Choroid plexus epithelial cell (primary cell): Measurements from ENCODE around the gene CAMSAP2.

Experiments used
- DNase-seq: peaks from one replicate; pipeline ENCODE4 v3.0.0-alpha.2; 2010; ENCODE audit warnings: low read depth
- H3K4me3 ChIP-seq: 2 replicates; pipeline ENCODE4 v1.5.1; 2011; ENCODE audit warnings: low read depth, mild to moderate bottlenecking, control low read depth, low read length, moderate library complexity
- TF ChIP-seq, protein P1 (sequence below): conservative IDR thresholded peaks from 2 replicates; pipeline ENCODE4 v1.5.1; 2011; ENCODE audit warnings: low read depth, mild to moderate bottlenecking, control low read depth, inconsistent platforms, low read length, moderate library complexity

The CAMSAP2 gene

GRCh38 chr1:200720199-200720598 lies 18.5 kb upstream of the CAMSAP2 start:
- no peak for DNase-seq
- TF ChIP-seq, protein P1, sequence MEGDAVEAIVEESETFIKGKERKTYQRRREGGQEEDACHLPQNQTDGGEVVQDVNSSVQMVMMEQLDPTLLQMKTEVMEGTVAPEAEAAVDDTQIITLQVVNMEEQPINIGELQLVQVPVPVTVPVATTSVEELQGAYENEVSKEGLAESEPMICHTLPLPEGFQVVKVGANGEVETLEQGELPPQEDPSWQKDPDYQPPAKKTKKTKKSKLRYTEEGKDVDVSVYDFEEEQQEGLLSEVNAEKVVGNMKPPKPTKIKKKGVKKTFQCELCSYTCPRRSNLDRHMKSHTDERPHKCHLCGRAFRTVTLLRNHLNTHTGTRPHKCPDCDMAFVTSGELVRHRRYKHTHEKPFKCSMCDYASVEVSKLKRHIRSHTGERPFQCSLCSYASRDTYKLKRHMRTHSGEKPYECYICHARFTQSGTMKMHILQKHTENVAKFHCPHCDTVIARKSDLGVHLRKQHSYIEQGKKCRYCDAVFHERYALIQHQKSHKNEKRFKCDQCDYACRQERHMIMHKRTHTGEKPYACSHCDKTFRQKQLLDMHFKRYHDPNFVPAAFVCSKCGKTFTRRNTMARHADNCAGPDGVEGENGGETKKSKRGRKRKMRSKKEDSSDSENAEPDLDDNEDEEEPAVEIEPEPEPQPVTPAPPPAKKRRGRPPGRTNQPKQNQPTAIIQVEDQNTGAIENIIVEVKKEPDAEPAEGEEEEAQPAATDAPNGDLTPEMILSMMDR: no peak
- no peak overlapping the region for H3K4me3 ChIP-seq

- DNase-seq: no peak
- H3K4me3 ChIP-seq: no peak overlapping the region
- TF ChIP-seq, protein P1: no peak
These were observed 14.6 kb upstream of the CAMSAP2 start for GRCh38 chr1:200724064-200724463.

DNA sequence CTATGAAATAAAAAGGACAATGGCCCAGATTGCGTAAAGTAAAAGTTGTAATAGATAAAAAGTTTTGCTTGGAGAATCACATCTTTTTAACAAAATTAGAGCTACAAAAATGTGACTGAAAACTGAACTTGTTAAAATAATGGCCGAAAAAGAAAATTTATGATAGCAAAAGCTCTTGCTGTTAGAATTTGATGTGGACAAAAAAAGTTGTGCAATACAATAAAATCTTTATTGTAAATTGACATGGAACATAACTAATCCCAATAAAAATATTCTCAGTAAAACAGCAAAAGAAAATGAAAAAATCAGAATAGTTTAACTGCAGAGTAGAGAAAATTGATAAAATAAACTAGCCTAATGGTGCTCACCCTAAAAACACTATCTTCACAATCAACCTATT lies 11.4 kb upstream of the CAMSAP2 start:
- DNase-seq: no peak
- TF ChIP-seq, protein P1: no peak

DNA sequence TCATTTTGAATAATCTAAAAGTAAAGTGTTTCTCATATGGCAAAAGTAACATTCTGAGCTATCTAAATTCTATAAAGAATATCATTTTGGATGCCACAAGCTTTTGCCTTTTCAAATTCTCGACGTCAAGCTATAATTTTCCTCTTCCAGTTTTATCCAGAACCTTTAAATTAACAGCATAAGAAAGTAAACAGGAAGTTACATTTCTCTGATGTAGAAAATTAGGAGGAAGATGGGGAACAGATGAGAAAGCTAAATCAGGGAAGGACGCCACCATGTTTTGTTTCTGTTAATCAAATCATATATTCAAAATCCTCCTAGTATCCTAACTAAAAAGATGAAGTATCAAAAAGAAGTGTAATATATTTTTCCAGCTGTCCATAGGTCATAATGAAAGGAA lies 8.8 kb upstream of the CAMSAP2 start:
- TF ChIP-seq, protein P1: no peak
- peak; percentile 17 for DNase-seq

More for the DNA sequence above, 11.4 kb upstream of the CAMSAP2 start:
- H3K4me3 ChIP-seq: no peak overlapping the region

GRCh38 chr1:200731654-200732332 lies 6.9 kb upstream of the CAMSAP2 start:
- H3K4me3 ChIP-seq: no peak overlapping the region
- DNase-seq: no peak
- TF ChIP-seq, protein P1: no peak

More for the DNA sequence above, 8.8 kb upstream of the CAMSAP2 start:
- no peak overlapping the region for H3K4me3 ChIP-seq

- TF ChIP-seq, protein P1: no peak
These were observed 6.3 kb upstream of the CAMSAP2 start for GRCh38 chr1:200732438-200732837.

GRCh38 chr1:200733907-200734306 lies 4.8 kb upstream of the CAMSAP2 start:
- DNase-seq: no peak
- H3K4me3 ChIP-seq: no peak overlapping the region
- TF ChIP-seq, protein P1: no peak

More at GRCh38 chr1:200732438-200732837, 6.3 kb upstream of the CAMSAP2 start:
- H3K4me3 ChIP-seq: no peak overlapping the region
- DNase-seq: no peak
